Cardiac muscle cell (in vitro differentiated cells and primary cell): ENCODE measurements around the gene TMSB15C. TPM values are rescaled to one million over a fixed set of nuclear protein-coding genes. Genes with fewer than 3 reads are reported as not detected.

ENCODE experiments used
- DNase-seq, 2 donors: peaks; one replicate each; pipeline versions ENCODE4 v3.0.0 to v3.0.0-alpha.2; 2010 to 2017; ENCODE audit warnings: low read depth in 1 of 2, low spot score in 1 of 2
- H3K27ac ChIP-seq: fragments of 200-600 bp; sonication (generic); 2 replicates; pipeline ENCODE4 v1.5.1; 2016
- H3K27me3 ChIP-seq: fragments of 200-600 bp; sonication (generic); 2 replicates; pipeline ENCODE4 v1.6.0; 2016; ENCODE audit warnings: control low read depth
- H3K36me3 ChIP-seq: fragments of 200-600 bp; sonication (generic); 2 replicates; pipeline ENCODE4 v1.5.1; 2016; ENCODE audit warnings: control low read depth
- H3K4me1 ChIP-seq: fragments of 200-600 bp; sonication (generic); 2 replicates; pipeline ENCODE4 v1.8.1; 2017; ENCODE audit warnings: low read depth, mild to moderate bottlenecking, mixed run types
- H3K4me3 ChIP-seq: fragments of 200-600 bp; sonication (generic); 2 replicates; pipeline ENCODE4 v1.5.1; 2016; ENCODE audit warnings: mild to moderate bottlenecking
- H3K9me3 ChIP-seq: fragments of 200-600 bp; sonication (generic); 2 replicates; pipeline ENCODE4 v1.5.1; 2017; ENCODE audit warnings: low read depth, mild to moderate bottlenecking, control low read depth
- CTCF ChIP-seq: IDR thresholded peaks from 2 replicates; pipeline ENCODE4 v1.5.1; 2012; ENCODE audit warnings: low read depth, mild to moderate bottlenecking, low read length
- polyA plus RNA-seq: library from polyadenylated mRNA; unstranded; fragments of >200 nt; fragmentation: Nextera tagmentation; extraction: Ambion mirVana; gene quantifications from 2 replicates; pipeline ENCODE4 v1.2.1, GENCODE V29; 2016
- total RNA-seq: library from RNA; depleted of rRNA; stranded (reverse); fragments of >200 nt; gene quantifications from 2 replicates; pipeline ENCODE4 v1.2.3, GENCODE V29; 2016

Gene TMSB15C
- total and polyA plus RNA-seq, 2 experiments from 2014 or later = 3.8 to 9.2 TPM

GRCh38 chrX:104047171-104047570, 28.9 kb downstream of the TMSB15C start:
- Histone ChIP-seq H3K4me1 (no peaks in the 10 kb centered on the region), H3K27ac (no peak overlapping the region), H3K4me3 (no peak overlapping the region), H3K9me3 (no peaks in the 10 kb centered on the region), H3K27me3 (no peaks in the 10 kb centered on the region), H3K36me3 (no peaks in the 10 kb centered on the region)
- DNase-seq = no peak
- TF ChIP-seq CTCF = no peak

GRCh38 chrX:104045642-104046041, 30.4 kb downstream of the TMSB15C start:
- TF ChIP-seq CTCF = no peak
- Histone ChIP-seq H3K9me3 (no peaks in the 10 kb centered on the region), H3K27ac (no peak overlapping the region), H3K4me1 (no peaks in the 10 kb centered on the region), H3K27me3 (no peaks in the 10 kb centered on the region), H3K36me3 (no peaks in the 10 kb centered on the region), H3K4me3 (no peak overlapping the region)
- no peak for DNase-seq

GRCh38 chrX:104041003-104041402, 35.0 kb downstream of the TMSB15C start:
- no peaks in the 10 kb centered on the region for H3K9me3 ChIP-seq
- no peak for DNase-seq
- no peak overlapping the region for H3K27ac ChIP-seq
- H3K4me1 ChIP-seq = no peaks in the 10 kb centered on the region
- H3K27me3 ChIP-seq = no peaks in the 10 kb centered on the region
- no peak for TF ChIP-seq CTCF
- H3K4me3 ChIP-seq = no peak overlapping the region
- H3K36me3 ChIP-seq = no peaks in the 10 kb centered on the region

GRCh38 chrX:104039689-104040505, 36.1 kb downstream of the TMSB15C start, which contains the start of gene H2BW2:
Gene H2BW2, plus strand, starts transcription at chrX:104039956. Its CDS starts 39 bp downstream, at chrX:104039995.
- no peak for DNase-seq
- no peak for TF ChIP-seq CTCF

More at GRCh38 chrX:104039689-104040505, 36.1 kb downstream of the TMSB15C start, which contains the start of gene H2BW2:
- no peak within 1 kb of the TSS for H3K27ac ChIP-seq
- H3K36me3 ChIP-seq = no peaks in the 10 kb centered on the region
- no peaks in the 10 kb centered on the region for H3K4me1 ChIP-seq
- no peaks in the 10 kb centered on the region for H3K9me3 ChIP-seq
- H3K4me3 ChIP-seq = no peak within 1 kb of the TSS
- no peaks in the 10 kb centered on the region for H3K27me3 ChIP-seq

Other genes with a start within 250 kb of the TMSB15C start
- gene RAB9B, start 244.0 kb downstream of the TMSB15C start, total RNA-seq = 3.4 and 5.8 TPM in 2 replicates
- 3.3 and 6.6 TPM in 2 replicates for gene RAB9B, start 244.0 kb downstream of the TMSB15C start, polyA plus RNA-seq
- 5.0 and 10.2 TPM in 2 replicates for gene TMSB15B, start 113.6 kb downstream of the TMSB15C start, total RNA-seq
- 44.2 and 45.6 TPM in 2 replicates for gene TMSB15B, start 113.6 kb downstream of the TMSB15C start, polyA plus RNA-seq
- gene H2BW1, start 62.5 kb downstream of the TMSB15C start, total RNA-seq = not detected in 2 replicates
- not detected in 2 replicates for gene H2BW1, start 62.5 kb downstream of the TMSB15C start, polyA plus RNA-seq
- gene H2BW2, start 36.3 kb downstream of the TMSB15C start, total RNA-seq = not detected in 2 replicates
- not detected in 2 replicates for gene H2BW2, start 36.3 kb downstream of the TMSB15C start, polyA plus RNA-seq
- gene ZCCHC18, start 36.3 kb upstream of the TMSB15C start, total RNA-seq = 4.1 and 4.5 TPM in 2 replicates
- gene ZCCHC18, start 36.3 kb upstream of the TMSB15C start, polyA plus RNA-seq = 4.8 and 5.5 TPM in 2 replicates
- gene SLC25A53, start 80.8 kb upstream of the TMSB15C start, total RNA-seq = 8.7 and 15.2 TPM in 2 replicates
- gene SLC25A53, start 80.8 kb upstream of the TMSB15C start, polyA plus RNA-seq = 5.1 and 9.5 TPM in 2 replicates
- gene FAM199X, start 90.2 kb upstream of the TMSB15C start, total RNA-seq = 25.5 and 28.1 TPM in 2 replicates
- gene FAM199X, start 90.2 kb upstream of the TMSB15C start, polyA plus RNA-seq = 18.4 and 21.3 TPM in 2 replicates
- not detected in 2 replicates for gene ESX1, start 178.7 kb upstream of the TMSB15C start, total RNA-seq
- gene ESX1, start 178.7 kb upstream of the TMSB15C start, polyA plus RNA-seq = not detected in 2 replicates